ENCODE data around the gene HMCN1.

Gene HMCN1

DNA sequence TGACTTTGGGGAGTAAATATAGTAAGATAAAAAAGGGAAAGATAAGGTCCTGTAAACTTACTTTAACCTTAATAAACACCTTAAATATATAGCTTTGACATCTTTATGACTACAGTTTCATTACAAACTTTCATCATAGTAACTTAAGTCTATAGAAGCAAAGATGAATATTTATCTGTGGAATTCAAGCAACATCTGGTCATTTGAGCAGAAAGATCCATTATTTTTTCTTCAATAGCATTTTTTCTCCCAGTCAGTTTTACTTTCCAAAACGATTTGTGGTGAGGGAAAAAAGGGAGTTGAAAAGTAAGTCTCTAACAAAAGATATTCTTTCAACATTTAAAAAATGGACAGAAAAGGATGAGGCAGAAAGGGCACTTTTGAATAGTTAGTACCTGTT lies 69.0 kb downstream of the HMCN1 start:
- H3K27ac Mint-ChIP-seq = no peak overlapping the region
- DNase-seq (ENCODE audit: low spot score in 2 of 2) (no peak), ATAC-seq (ENCODE audit: low read depth) (no peak)
- H3K4me3 Mint-ChIP-seq = no peak overlapping the region
- H3K27me3 Mint-ChIP-seq = peaks cover 2% of the 10 kb centered on the region
- H3K9me3 Mint-ChIP-seq = peaks cover 3% of the 10 kb centered on the region
- H3K36me3 Mint-ChIP-seq = no peaks in the 10 kb centered on the region
- peaks cover 2% of the 10 kb centered on the region for H3K4me1 Mint-ChIP-seq

DNA sequence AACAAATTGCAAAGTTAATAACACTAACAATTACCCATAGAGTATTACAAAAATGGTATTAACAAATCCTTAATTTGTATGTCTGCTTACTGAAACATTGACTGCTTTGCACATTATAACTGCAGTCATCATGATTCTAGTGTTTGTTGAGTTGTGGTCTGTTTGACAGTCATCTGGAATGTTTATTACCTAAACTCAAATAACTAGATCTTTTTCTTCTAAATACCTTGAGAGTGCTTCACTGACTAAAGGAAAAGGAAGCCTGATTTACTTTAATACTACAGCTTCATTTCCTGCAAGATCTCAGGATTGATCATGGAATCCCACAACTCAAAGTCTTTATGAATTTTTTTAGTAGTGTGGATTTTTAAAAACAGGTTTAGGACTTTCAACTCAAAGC lies 70.0 kb downstream of the HMCN1 start:
- H3K27me3 Mint-ChIP-seq = peaks cover 2% of the 10 kb centered on the region
- DNase-seq (ENCODE audit: low spot score in 2 of 2) (no peak), ATAC-seq (ENCODE audit: low read depth) (no peak)
- H3K9me3 Mint-ChIP-seq = peaks cover 1% of the 10 kb centered on the region
- H3K4me3 Mint-ChIP-seq = no peak overlapping the region
- H3K36me3 Mint-ChIP-seq = no peaks in the 10 kb centered on the region
- no peak overlapping the region for H3K27ac Mint-ChIP-seq
- H3K4me1 Mint-ChIP-seq = peaks cover 2% of the 10 kb centered on the region

DNA sequence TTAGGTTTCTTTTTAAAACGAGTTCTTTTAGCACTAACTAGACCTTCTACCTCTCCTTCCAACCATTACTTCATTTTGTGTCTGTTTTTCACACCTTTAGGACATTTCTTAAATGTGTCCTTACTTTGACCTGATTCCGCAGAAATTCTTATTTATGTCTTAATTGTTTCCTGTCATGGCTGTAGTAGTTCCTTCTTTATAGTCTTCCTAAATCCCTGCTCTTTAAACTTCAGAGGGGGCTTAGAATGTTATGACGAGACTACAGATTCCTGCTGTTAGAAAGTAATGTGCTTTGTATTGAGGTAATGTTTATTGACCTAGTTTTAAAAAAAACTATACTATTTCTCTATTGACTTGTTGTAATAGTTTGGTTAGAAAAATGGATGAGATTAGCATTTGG lies 70.4 kb downstream of the HMCN1 start:
- ATAC-seq (ENCODE audit: low read depth) (no peak), DNase-seq (ENCODE audit: low spot score in 2 of 2) (no peak)
- H3K4me1 Mint-ChIP-seq = peaks cover 2% of the 10 kb centered on the region
- H3K4me3 Mint-ChIP-seq = no peak overlapping the region
- peaks cover 2% of the 10 kb centered on the region for H3K27me3 Mint-ChIP-seq
- H3K36me3 Mint-ChIP-seq = no peaks in the 10 kb centered on the region
- H3K27ac Mint-ChIP-seq = no peak overlapping the region
- peaks cover 1% of the 10 kb centered on the region for H3K9me3 Mint-ChIP-seq

DNA sequence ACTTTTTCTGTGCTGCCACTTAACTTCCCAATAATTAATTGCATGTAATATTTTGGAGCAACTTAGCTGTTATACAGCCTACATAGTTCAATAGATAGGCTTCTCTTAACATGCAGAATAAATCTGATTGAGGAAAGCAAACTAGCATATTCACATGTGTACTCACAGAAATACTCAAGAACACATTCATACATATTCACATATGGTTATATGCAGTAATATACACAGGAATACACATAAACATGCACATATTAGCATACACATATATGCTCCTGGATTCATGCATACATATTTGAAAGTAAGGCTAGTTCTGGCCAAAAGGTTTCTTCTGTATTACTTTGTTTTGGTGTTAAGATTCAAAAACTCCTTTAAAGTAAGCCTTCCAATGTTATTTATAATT lies 73.1 kb downstream of the HMCN1 start:
- Mint-ChIP-seq H3K27ac (no peak overlapping the region), H3K27me3 (no peaks in the 10 kb centered on the region), H3K4me3 (no peak overlapping the region), H3K9me3 (no peaks in the 10 kb centered on the region), H3K36me3 (no peaks in the 10 kb centered on the region), H3K4me1 (peaks cover 2% of the 10 kb centered on the region)
- ATAC-seq (ENCODE audit: low read depth) (no peak), DNase-seq (ENCODE audit: low spot score in 2 of 2) (no peak)

DNA sequence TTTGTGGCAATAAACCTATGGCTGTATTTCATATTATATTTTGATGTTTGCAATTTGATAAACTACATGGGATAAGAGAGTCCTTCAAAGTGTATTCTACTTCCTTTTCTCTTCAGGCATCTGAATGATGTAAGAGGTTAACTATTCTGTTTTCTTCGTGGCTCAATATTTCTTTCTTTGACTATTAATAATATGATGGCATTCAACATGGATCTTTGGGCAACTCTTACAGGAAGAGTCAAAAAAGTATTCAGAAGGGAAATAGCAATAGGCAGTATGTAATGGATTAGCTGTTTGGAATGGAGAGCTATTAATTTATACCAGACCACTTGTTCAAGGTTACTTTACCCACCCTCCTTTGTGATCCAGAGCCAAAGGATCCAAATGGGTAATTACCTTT lies 74.4 kb downstream of the HMCN1 start:
- Mint-ChIP-seq H3K36me3 (no peaks in the 10 kb centered on the region), H3K27me3 (no peaks in the 10 kb centered on the region), H3K9me3 (no peaks in the 10 kb centered on the region), H3K4me1 (peaks cover 2% of the 10 kb centered on the region), H3K4me3 (no peak overlapping the region), H3K27ac (no peak overlapping the region)
- DNase-seq (ENCODE audit: low spot score in 2 of 2) = no peak
- no peak for ATAC-seq (ENCODE audit: low read depth)

DNA sequence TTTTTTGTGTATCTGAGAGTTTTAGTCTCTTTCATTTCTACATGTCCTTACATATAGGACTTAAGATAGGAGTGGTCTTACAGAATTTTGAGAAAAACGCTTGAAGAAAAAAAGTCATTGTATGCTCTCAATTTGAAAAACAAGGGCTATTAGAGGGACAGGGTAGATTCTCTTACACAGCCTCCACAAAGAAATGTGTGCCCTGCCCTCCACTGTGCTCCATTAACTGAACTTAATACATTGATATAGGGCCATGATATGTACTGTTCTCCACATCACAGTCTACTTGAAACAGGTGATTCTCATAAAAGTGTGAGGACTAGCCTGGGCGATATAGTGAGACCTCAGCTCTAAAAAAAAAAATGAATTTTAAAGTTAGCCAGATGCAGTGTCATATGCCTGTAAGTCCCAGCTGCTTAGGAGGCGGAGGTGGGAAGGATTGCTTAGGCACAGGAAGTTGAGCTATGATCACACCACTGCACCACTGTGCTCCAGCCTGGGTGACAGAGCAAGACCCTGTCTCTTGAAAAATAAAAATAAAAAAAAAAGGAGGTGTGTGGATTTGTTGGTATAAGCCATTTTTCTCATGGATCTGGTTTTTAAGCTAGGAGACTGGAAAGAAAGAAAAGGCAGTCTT lies 77.0 kb downstream of the HMCN1 start:
- Mint-ChIP-seq H3K27me3 (no peaks in the 10 kb centered on the region), H3K27ac (no peak overlapping the region), H3K36me3 (no peaks in the 10 kb centered on the region), H3K4me1 (no peaks in the 10 kb centered on the region), H3K4me3 (no peak overlapping the region), H3K9me3 (no peaks in the 10 kb centered on the region)
- DNase-seq (ENCODE audit: low spot score in 2 of 2) (no peak), ATAC-seq (ENCODE audit: low read depth) (no peak)

DNA sequence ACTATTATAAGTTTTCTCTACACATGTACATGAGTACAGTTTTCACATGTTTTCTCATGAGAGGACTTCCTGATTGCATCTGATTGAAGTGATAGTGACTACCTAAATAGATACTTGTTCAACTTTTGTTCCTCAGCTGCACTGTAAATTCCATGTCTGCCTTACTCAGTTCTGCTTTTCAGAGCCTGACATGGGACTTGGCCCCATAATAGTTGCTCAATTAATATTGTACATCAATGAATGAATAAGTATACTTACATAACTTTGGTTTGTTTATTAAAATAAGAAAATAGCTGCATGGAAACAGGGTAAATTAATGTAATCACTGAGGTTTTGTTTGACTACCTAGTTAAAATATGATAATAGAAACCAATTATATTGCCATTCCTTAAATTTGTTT lies 78.7 kb downstream of the HMCN1 start:
- no peak overlapping the region for H3K27ac Mint-ChIP-seq
- no peak for ATAC-seq (ENCODE audit: low read depth)
- no peak for DNase-seq (ENCODE audit: low spot score in 2 of 2)
- no peaks in the 10 kb centered on the region for H3K4me1 Mint-ChIP-seq
- no peaks in the 10 kb centered on the region for H3K36me3 Mint-ChIP-seq
- no peak overlapping the region for H3K4me3 Mint-ChIP-seq
- H3K9me3 Mint-ChIP-seq = no peaks in the 10 kb centered on the region
- H3K27me3 Mint-ChIP-seq = no peaks in the 10 kb centered on the region

DNA sequence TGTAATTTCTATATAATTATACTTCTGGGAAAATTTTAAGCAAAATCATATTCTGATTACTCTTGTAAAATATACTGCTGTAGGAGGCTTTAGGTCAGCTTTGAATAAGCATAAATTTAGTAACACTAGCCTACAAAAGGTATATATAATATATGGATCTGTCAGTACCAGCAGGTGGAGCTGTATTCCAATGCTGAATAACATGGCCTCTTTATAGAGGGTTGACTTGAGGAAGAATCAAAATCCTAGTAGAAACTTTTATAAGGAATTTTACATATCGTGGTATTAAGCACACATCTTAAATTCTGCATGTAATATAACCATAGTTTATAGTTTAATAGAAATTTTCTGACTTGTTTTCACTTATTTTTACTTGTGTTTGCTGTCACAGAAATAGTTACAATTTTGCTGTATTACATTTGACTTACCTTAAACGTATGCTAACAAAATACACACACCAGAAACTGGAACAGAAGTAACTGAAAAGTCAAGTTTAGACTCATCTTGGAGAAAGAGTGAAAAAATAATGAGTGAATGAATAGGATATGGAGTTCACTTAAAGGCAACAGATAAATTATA lies 79.3 kb downstream of the HMCN1 start:
- no peaks in the 10 kb centered on the region for H3K4me1 Mint-ChIP-seq

DNA sequence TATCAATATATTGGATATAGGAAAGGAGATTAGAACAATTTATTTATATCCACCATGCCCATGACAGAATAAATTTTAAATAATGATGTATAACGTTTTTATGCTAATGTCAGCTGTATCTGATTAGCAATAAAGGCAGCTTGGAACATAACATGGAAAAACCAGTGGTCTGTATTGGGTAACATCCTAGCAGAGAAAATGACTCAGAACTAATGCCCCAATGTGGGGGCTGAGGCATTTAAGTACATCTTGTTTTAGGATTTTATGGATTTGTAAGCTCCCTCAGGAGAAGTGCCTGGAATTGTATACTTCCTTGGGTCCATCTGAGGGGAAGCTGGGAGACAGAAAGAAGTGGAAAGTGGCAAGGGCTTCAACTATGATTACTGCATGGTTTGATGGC lies 82.3 kb downstream of the HMCN1 start:
- DNase-seq (ENCODE audit: low spot score in 2 of 2) = no peak

More for the DNA sequence above, 79.3 kb downstream of the HMCN1 start:
- no peaks in the 10 kb centered on the region for H3K27me3 Mint-ChIP-seq
- DNase-seq (ENCODE audit: low spot score in 2 of 2) (peak in 1 of 2 donors; percentile 5), ATAC-seq (ENCODE audit: low read depth) (peak; percentile 50)
- H3K4me3 Mint-ChIP-seq = no peak overlapping the region
- H3K9me3 Mint-ChIP-seq = no peaks in the 10 kb centered on the region
- no peak overlapping the region for H3K27ac Mint-ChIP-seq
- no peaks in the 10 kb centered on the region for H3K36me3 Mint-ChIP-seq

DNA sequence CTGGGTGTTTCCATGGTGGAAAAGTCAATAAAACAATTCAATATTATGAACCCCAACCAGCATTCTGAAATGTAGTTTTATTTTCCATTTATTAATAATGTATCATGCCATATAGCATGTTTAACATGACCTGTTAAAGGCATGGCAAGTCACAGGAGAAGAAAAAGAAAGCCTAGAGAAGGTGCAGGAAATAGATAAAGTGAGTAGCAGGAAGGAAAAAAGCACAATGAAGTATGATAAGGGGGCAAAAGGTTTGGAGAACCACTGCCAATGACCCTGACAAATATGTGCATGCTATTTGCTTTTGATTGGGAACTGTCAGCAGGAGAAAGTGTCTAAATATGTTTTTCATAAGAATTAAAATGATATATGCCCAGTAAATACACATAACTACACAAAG lies 85.6 kb downstream of the HMCN1 start:
- Mint-ChIP-seq H3K27me3 (peaks cover 2% of the 10 kb centered on the region), H3K27ac (no peak overlapping the region), H3K4me3 (no peak overlapping the region), H3K36me3 (no peaks in the 10 kb centered on the region), H3K4me1 (no peaks in the 10 kb centered on the region), H3K9me3 (no peaks in the 10 kb centered on the region)
- ATAC-seq (ENCODE audit: low read depth) (no peak), DNase-seq (ENCODE audit: low spot score in 2 of 2) (no peak)

More for the DNA sequence above, 82.3 kb downstream of the HMCN1 start:
- no peaks in the 10 kb centered on the region for H3K36me3 Mint-ChIP-seq
- no peak overlapping the region for H3K27ac Mint-ChIP-seq
- no peaks in the 10 kb centered on the region for H3K4me1 Mint-ChIP-seq
- no peak overlapping the region for H3K4me3 Mint-ChIP-seq
- H3K27me3 Mint-ChIP-seq = no peaks in the 10 kb centered on the region
- no peaks in the 10 kb centered on the region for H3K9me3 Mint-ChIP-seq
- no peak for ATAC-seq (ENCODE audit: low read depth)

DNA sequence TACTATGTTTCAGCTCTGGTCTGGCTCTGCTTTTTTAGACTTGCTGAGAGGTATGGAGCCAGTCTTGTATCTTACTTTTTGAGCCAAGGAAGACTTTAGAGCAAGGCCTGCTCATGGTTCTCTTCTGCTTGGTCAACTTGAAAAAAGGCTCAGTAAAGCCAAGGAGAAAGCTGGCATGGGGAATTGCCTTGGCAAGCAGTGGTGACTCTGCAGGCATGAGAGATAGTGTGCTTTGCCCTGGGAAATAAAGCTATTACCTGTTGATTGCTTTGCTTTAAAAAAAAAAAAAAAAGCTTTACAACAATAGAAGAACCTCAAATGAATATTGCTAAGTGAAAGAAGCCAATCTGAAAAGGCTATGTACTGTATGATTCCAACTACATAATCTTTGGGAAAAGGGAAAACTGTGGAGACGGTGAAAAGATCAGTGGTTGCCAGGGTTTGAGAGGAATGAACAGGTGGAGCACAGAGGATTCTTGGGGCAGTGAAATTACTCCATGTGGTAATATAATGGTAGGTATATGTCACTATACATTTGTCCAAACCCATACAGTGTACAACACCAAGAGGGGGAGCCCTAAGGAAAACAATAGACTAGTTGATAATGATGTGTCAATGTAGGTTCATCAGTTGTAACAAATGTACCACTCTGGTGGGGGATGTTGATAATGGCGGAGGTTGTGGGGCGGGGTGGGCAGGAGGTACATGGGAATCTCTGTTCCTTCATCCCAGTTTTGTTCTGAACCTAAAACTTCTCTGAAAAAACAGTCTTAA lies 87.6 kb downstream of the HMCN1 start:
- Mint-ChIP-seq H3K27ac (no peak overlapping the region), H3K27me3 (peaks cover 2% of the 10 kb centered on the region), H3K4me1 (no peaks in the 10 kb centered on the region), H3K9me3 (no peaks in the 10 kb centered on the region), H3K36me3 (no peaks in the 10 kb centered on the region), H3K4me3 (no peak overlapping the region)
- ATAC-seq (ENCODE audit: low read depth) (no peak), DNase-seq (ENCODE audit: low spot score in 2 of 2) (no peak)

DNA sequence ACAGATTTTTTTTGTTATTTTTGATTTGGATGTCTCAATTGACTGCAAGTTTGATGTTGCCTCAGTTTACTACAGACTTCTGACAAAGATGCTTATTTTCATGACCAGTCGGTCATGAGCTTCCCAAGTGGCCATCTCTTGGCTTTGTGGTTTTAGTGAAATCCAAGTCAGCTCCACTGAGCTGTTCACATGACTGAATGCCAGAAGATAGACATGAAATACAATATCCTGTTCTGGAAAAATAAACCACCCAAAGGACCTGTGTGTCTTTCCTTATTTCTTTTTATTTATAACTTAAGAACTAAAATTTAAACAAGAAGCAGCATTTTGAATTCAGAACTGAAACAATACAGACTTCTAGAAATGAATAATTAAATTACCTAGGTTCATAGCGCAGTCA lies 89.3 kb downstream of the HMCN1 start:
- DNase-seq (ENCODE audit: low spot score in 2 of 2) = no peak
- Mint-ChIP-seq H3K9me3 (no peaks in the 10 kb centered on the region), H3K27me3 (peaks cover 2% of the 10 kb centered on the region), H3K4me1 (no peaks in the 10 kb centered on the region), H3K36me3 (no peaks in the 10 kb centered on the region), H3K27ac (no peak overlapping the region), H3K4me3 (no peak overlapping the region)
- no peak for ATAC-seq (ENCODE audit: low read depth)

DNA sequence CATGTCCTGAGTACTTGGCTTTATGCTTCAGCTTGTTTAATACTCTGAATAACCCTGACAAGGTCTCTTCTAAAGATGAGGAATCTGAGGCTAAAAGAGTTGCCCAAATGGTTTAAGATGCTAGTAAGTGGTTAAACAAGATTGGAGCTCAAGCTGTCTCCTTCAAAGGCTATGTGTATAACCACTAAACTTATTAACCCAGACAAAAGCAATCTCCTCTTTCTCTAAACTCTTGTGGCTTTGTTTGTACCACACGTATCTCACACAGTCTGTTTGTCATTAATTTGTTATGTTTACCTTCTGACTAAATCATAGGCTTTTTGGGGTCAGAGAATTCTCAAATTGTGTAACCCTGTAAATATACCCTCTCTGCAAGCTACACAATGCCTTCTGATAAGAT lies 89.9 kb downstream of the HMCN1 start:
- ATAC-seq (ENCODE audit: low read depth) (no peak), DNase-seq (ENCODE audit: low spot score in 2 of 2) (no peak)
- H3K4me3 Mint-ChIP-seq = no peak overlapping the region
- no peaks in the 10 kb centered on the region for H3K9me3 Mint-ChIP-seq
- no peaks in the 10 kb centered on the region for H3K4me1 Mint-ChIP-seq
- H3K36me3 Mint-ChIP-seq = no peaks in the 10 kb centered on the region
- H3K27ac Mint-ChIP-seq = no peak overlapping the region
- peaks cover 2% of the 10 kb centered on the region for H3K27me3 Mint-ChIP-seq

DNA sequence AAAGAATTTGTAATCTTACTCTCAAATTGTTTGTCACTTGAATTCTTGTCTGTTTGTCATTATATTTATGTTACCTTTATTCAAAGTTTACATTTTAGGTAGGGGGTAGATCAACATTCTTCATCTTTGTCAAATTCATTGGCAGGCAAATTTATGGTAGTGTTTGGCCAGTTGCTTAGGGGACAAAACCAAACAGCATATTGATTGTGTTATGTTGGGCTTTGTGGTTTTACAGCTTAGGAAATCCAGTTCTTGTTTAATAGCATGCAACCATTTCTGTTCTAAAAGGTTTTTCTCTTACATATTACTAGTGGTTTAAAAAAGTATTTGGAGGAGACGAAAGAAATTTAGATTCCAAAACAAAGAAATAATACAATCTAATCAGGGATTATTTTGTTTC lies 91.4 kb downstream of the HMCN1 start:
- Mint-ChIP-seq H3K27me3 (peaks cover 2% of the 10 kb centered on the region), H3K9me3 (no peaks in the 10 kb centered on the region), H3K27ac (no peak overlapping the region), H3K36me3 (no peaks in the 10 kb centered on the region), H3K4me1 (no peaks in the 10 kb centered on the region), H3K4me3 (no peak overlapping the region)
- no peak for ATAC-seq (ENCODE audit: low read depth)
- DNase-seq (ENCODE audit: low spot score in 2 of 2) = no peak
